Hepatic stellate cell (primary cell): ENCODE measurements around the gene SLC25A1.
"Not testable (repeated sequence)": the region's sequence is repeated elsewhere in the genome, so short reads cannot be mapped to it uniquely, and the experiment has no call there.

ENCODE experiments used
- DNase-seq: peaks from one replicate; pipeline ENCODE4 v3.0.0; 2011; ENCODE audit warnings: low spot score

The SLC25A1 gene

DNA sequence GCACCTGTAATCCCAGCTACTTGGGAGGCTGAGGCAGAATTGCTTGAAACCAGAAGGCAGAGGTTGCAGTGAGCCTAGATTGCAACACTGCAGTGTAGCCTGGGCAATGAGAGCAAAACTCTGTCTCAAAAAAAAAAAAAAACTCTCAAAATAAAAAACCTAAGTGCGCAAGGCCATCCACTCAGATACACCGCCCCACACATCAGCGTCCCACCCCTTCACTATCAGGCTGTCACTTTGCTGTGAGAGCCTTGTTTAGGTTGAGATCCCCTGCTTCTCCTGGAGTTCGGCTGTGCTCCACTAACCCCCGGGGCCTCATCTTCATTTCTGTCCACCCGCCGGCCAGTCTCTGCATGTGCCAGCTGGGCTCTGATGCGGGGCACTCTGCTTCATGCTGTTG is 12.1 kb downstream of the SLC25A1 start:
- no peak for DNase-seq

DNA sequence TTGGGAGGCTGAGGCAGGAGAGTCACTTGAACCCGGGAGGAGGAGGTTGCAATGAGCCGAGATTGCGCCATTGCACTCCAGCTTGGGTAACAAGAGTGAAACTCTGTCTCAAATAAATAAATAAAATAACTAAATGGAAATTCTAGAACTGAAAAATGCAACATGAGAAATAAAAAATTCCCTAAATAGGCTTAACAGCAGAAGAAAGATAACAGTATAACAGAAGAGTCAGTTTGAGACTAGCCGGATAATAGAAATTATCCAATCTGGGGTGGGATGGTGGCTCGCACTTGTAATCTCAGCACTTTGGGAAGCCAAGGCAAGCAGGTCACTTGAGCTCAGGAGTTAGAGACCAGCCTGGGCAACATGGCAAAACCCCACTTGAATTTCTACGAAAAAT is 14.1 kb downstream of the SLC25A1 start:
- no peak for DNase-seq

- DNase-seq = not testable (repeated sequence)
Observed at GRCh38 chr22:19158649-19159048, 19.9 kb downstream of the SLC25A1 start.

- DNase-seq = not testable (repeated sequence)
Observed at GRCh38 chr22:19156109-19156508, 22.4 kb downstream of the SLC25A1 start.

GRCh38 chr22:19152942-19153883 is 25.3 kb downstream of the SLC25A1 start:
- DNase-seq = no peak

DNA sequence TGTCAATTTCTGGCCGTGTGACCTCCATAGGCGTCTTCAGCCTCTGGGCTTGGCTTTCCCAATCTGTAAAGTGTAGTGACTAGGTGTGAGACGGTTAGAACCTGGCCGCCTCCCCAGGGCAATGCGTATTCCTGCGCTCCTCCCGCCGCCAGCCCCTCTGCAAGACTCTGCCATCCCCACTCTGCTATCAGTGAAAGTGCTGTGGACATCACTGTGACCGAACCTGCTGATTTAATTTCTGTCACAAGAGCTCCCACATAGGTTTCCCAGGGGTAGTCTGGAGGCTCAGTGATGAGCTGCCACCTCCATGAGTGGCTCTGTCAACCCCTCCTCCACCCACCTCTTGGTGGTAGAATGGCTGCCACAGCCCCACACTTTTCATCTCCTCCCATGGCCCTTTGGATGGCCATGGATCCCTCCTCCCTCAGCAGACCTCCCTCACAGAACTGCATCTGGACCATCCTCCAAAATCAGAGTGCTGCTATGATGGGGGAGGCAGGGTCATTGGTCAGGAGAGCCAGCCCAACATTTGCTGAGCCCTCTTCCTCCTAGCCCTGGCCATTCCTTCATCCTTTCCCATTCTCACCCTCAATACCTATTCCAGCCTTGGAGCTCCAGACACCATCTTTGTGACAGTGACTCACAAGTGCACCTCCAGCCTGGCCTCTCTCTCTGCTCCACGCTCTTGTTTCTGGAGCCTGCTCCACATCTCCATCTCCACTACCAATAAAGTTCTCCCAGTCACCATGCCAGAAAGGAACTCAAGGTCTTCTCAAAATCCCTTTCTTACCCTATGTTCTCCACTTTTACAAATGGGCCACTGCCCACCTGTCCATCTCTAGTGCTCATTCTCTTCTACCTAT is 27.0 kb downstream of the SLC25A1 start:
- no peak for DNase-seq

DNA sequence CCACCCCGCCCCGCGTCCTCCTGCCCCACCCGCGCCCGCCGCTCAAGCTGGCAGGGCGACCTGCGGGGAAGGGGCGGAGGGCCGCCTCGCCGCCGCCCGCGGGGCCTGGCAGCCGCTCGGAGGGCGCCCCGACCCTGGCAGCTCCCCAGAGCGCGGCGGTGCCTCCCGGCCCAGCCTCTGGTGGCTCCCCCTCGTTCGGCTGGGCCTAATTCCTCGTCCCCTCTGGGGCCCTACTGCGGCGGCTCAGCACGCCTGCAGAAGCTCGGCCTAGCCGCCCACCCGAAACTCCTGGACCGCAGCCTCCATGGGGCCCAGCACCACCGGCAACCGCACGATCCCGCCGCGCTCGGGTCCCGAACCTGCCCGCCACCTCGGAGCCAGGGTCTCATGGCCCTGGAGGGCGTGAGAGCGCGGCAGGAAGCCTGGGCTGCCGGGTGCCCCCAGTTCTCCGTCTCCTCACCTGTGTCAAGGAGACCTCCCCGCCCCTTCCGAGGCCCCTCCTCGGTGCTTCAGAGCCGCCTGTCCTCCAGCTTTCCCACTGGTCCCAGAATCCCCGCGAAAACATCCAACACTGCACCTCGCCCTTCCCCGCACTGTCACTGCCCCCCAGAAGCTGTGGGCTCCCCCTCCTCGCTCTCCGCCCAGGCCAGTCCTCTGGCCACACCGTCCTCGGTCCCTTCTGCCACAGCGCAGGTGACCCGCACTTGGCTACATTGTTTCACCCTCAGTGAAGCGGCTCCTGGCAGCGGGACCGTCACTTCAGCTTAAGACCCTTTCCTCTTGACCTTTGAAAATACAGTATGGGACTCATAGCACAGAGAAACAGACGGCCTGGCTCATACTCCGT is 27.8 kb downstream of the SLC25A1 start:
- no peak for DNase-seq

GRCh38 chr22:19149991-19150390 is 28.5 kb downstream of the SLC25A1 start, which contains the start of gene GSC2:
Gene GSC2, minus strand, starts transcription at chr22:19150292. Its CDS starts 9 bp downstream, at chr22:19150283.
- no peak for DNase-seq

DNA sequence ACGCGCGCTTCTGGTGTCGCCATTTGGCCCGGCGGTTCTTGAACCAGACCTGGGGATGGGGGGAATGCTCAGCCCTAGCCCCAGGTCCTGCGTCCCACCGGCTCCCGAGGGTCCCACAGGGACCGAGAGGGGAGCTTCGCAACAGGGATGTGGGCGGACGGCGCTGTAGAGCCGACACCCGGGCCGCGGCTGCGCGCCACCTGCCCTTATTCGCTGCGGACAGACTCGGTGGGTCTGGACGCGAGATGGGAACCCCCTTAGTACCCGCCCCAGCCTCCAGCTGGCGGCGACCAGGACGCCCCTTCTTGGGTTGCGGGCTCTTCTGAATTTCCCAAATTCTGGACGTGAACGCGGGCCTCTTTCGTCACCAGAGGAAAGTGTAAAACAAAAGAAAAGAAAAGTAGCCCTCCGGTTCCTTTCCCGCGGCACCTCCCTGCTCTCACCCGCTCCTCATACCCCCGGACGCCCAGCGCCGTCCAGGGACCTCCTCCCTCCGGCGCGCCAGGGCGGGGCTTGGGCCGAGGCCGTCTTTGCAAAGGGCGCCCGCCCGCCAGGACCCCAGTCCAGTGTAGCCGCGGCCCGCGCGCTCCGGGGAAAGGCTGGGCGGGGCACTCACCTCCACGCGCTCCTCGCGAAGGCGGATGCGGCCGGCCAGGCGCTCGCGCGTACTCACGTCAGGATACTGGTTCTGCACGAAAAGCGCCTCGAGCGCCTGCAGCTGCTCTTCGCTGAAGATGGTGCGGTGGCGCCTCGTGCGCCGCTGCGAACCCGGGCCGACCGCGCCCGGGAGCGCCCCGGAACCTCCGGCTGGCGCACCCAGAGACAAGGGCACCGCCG is 29.3 kb downstream of the SLC25A1 start:
- no peak for DNase-seq

DNA sequence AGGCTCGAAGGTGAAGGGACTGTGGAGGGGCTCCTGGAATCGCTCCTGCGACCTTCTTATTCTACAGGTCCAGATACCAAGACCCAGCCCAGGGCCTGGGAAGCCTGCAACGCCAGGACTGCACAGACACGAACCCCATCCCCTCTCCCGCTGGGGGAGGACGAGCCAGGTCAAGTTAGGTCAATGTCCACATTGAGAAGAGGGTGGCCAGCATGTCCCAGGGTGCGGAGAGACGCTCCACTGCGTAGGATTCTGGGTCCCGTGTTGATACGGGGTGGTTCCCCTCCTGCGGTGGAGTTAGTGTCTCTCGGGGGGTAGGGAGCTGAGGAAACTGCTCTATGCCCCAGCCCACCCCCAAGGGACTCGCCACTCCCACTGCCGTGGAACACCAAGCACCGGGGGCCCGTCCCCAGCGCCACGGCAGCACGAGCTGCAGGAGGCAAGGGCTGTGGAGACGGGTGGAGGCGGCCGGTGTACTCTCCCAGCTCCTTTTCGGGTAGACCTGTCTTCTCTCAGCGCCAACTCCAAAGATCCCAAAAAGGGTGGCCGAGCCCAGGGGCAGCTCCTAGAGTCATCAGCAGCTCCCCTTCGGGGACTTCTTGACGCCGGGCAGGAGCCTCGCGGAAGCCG is 30.0 kb downstream of the SLC25A1 start:
- no peak for DNase-seq

DNA sequence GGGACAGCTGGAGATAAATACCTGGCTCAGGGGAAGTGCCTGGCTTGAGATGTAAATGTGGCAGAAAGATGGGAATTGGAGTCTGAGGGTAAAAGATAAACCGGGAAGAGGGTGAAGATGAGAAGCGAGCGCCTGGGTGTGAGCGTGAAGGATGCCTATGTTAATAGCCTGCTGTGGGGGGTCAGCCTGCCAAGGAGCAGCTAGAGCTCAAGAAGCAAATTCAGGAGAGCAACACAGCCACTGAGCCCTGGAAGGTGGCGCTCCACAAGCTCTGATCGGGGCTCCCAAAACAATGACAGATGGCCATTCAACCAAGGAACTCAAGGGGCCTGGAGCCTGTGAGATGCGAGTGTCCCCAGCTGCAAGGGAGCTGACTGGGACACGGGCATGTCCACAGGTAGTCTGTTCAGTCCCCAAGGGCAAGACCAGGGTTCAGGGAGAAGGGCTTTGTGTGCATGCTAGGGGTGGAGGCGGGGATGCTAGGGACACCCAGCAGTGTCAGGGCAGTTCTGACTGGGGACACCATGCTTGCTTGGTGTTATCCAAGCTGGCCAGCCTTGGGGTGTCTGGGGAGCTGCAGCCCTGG is 31.2 kb downstream of the SLC25A1 start:
- no peak for DNase-seq

DNA sequence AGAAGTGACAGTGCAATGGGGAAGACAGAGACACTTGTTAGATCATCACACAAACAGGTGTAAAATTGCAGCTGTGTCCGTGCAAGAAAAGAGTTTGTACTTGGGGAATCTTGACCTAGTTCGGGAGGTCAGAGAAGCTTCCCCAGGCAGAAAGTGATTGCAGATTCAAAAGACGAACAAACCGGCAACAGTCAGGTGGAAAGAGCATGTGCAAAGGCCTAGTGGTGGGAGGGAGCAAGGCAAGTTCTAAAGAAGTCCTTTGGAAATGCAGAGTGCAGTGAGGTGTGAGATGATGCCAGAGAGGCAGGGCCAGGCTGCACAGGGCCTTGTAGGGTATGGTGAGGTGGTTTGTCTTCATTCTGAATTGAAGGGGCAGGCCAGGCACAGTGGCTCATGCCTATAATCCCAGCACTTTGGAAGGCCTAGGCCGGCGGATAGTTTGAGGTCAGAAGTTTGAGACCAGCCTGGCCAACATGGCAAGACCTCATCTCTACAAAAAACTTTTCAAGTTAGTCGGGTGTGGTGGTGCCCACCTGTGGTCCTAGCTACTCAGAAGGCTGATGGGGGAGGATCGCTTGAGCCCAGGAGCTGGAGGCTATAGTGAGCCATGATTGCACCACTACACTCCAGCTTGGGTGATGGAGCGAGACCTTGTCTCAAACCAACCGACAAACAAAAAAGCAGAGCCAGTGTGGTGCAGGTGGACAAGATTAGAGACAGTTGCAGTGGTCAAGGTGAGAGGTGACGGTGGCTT is 32.1 kb downstream of the SLC25A1 start:
- DNase-seq = no peak

DNA sequence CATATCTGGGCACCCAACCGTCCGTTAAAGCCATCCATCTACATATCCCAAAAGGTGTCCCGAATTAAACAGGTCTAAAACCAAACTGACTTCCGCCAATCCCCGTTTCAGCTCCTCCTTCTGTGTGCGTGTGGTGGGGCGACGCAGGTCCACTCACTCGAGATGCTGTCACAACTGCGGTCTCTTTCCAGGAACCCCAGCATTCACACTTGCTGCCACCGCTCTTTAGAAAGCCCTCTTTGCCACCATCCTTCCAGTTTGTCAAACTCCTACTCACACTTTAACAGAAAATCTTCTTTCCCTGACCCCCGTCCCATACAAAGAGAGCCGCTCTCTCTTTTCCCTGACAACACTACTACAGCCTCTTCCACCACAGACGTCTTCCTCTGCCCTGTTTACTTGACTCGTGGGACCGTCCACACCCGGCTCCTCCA is 34.6 kb downstream of the SLC25A1 start:
- peak; percentile 54 for DNase-seq

DNA sequence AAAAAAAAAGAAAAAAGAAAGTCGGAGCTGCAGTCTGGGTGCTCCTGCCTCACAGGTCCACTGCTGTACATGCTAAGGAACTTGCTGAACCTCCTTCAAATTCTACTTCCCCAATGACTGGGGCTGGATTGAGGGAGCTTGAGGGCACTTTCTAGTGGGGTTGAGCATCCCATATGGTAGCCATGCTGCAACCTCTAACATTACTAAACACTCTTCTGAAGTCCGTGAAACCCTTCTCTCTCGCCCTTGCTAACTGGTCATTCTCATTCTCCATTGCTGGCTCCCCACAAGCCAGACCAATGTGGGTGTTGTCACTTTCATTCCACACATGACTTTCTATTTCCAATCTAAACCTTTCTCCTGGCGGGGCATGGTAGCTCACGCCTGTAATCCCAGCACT is 35.3 kb downstream of the SLC25A1 start:
- DNase-seq = no peak

- no peak for DNase-seq
Observed at GRCh38 chr22:19142394-19142793, 36.1 kb downstream of the SLC25A1 start.

GRCh38 chr22:19139974-19140373 is 38.6 kb downstream of the SLC25A1 start:
- no peak for DNase-seq

DNA sequence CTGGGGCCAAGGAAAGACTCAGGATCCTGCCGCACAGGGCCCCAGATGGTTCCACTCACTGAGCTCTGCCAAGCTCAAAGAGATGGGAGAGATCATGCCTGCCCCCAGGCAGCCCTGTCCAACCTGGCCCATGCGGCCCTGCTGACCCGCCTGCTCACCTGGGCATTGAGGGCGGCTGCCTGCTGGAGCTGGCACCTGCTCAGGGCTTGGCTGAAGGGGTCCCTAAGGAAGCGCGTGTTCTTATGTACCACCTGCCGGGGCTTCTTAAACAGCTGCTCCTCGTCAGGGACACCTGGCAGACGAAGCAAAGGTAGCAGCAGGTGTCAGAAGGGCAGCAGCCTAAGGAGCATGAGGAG is 39.6 kb downstream of the SLC25A1 start:
- DNase-seq = no peak

DNA sequence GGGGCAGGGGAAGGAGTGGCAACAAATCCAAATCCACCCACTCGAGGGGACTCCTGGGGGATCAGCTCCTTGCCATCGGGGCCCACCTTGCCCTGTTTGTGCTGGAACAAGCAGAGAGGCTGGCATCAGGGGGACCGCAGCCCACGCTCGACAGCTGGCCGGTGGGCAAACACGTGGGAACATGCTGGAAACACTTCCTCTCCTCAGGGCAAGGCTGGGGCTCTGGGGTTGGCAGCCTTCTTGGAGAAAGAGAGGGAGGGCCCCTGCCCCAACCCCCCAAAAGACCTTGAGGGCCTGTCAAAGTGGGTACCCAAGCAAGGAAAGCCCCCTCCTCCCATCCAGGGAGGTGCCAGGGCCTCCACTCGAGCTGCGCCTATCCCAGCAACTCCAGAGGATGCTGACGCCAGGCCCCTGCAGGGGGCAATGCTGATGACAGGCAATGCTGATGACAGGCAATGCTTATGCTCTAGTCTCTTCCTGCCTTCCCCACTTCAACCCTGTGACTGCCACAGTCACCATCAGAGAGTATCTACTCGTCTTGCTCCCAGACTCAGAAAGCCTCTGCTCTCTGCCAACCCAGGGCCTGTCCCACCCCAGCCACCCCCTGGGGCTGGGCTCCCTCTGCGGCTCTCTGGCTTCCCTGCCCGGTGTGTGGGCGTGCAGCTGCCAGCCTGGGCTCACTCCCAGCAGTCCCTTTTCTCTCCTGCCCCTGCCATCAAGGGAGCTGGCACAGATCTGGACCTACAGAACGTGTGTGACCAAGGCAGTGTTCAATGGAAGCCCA is 40.1 kb downstream of the SLC25A1 start:
- DNase-seq = no peak
